Measurements from ENCODE around the gene UNC5A.

UNC5A gene

GRCh38 chr5:176810081-176810597, at the start of gene UNC5A:
UNC5A (plus strand) TSS chr5:176810559; CDS start chr5:176810751, 192 bp downstream.
- DNase-seq: peak; percentile 64 to 76

GRCh38 chr5:176761755-176762154, 48.6 kb upstream of the UNC5A start:
- DNase-seq: no peak

- no peak for DNase-seq
Measured at GRCh38 chr5:176762489-176762888, 47.9 kb upstream of the UNC5A start.

DNA sequence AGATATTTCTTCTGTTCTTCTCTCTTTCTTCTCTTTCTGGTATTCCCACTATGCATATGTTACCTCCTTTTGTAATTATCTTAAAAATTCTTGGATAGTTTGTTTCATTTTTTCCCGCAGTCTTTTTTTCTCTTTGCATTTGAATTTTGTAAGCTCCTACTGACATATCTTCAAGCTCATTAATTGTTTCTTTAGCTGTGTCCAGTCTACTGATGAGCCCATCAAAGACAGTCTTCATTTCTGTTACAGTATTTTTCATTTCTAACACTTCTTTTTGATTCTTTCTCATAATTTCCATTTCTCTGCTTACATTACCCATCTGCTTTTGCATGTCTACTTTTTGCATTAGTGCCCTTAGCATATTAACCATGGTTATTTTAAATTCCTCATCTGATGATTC, 44.7 kb upstream of the UNC5A start:
- no peak for DNase-seq

DNA sequence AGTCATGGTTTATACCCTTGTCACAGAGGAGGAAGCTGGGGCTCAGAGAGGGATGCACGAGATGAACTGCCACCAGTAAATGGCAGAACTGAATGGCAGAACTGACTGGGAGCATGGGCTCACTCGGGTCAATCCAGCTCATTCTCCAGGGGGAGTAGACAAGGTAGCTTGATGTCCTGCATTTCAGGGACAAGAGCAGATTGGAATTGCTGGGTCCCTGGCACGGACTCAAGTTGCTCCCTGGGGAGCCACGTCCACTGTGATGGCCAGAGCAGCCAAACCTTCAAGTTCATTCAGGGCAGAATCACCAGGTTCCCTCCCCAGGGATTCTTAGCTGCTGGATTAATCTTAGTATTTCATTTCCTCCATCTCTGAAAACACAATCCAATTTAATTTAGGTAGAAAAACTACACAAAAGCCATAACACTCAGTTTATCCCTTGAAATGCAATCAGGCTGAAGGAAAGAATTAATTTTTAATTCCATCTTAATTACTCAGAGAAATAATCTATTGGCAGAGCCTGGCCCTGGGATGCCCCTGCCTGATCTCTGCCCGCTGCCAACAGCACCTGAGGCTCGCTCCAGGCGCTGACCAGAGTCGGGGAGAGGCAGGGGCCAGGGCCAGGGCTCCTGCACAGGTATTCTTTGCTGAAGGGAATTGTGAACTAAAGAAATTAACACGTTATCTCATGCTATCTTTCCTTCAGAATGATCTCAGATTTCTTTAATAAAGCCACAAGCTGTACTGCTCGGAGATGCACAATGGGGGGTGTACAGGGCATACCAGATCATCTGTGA, 42.0 kb upstream of the UNC5A start:
- no peak for DNase-seq

GRCh38 chr5:176769911-176770310, 40.4 kb upstream of the UNC5A start:
- no peak for DNase-seq

DNA sequence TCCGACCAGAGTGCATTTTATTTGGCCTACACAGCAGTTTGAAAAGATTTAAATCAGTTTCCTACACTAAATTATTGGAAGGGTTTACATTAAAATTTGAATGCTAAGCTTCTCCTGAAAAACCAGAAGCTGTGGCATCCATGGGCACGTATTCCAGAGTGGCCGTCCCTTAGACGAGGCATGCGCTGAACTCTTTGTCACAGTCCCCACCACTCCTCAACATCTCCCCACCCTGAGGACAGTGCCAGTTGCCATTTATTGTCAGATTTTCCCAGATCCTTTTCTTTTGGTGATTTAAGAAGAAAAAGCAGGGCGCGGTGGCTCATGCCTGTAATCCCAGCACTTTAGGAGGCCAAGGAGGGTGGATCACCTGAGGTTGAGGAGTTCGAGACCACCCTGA, 39.9 kb upstream of the UNC5A start:
- DNase-seq: no peak

GRCh38 chr5:176771102-176771845, 39.1 kb upstream of the UNC5A start:
- no peak for DNase-seq

- no peak for DNase-seq
Measured at GRCh38 chr5:176772271-176773210, 37.8 kb upstream of the UNC5A start.

DNA sequence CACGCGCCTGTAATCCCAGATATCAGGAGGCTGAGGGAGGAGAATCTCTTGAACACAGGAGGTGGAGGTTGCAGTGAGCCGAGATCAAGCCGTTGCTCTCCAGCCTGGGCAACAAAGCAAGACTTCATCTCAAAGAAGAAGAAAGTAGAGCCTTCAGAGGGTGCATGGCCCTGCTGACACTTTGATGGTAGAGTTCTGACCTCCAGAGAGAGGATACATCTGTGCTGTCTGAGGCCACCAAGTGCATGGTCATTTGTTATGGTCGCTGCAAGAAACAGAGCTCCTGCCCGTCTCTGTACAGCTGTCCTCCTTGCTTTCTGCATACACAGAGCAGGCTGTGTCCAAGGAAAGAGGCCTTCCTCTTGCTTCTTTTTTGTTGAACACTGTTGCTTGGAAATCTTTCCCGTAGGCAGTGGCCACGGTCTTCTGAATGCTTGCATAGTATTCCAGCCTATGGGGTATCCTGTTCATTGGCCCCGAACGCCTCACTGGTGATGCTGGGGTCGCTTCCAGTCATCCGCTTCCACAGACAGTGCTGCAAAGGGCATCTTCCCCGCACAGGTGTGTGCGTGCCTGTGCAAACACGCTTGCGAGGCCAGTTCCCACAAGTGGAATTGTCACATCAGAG, 36.8 kb upstream of the UNC5A start:
- no peak for DNase-seq

DNA sequence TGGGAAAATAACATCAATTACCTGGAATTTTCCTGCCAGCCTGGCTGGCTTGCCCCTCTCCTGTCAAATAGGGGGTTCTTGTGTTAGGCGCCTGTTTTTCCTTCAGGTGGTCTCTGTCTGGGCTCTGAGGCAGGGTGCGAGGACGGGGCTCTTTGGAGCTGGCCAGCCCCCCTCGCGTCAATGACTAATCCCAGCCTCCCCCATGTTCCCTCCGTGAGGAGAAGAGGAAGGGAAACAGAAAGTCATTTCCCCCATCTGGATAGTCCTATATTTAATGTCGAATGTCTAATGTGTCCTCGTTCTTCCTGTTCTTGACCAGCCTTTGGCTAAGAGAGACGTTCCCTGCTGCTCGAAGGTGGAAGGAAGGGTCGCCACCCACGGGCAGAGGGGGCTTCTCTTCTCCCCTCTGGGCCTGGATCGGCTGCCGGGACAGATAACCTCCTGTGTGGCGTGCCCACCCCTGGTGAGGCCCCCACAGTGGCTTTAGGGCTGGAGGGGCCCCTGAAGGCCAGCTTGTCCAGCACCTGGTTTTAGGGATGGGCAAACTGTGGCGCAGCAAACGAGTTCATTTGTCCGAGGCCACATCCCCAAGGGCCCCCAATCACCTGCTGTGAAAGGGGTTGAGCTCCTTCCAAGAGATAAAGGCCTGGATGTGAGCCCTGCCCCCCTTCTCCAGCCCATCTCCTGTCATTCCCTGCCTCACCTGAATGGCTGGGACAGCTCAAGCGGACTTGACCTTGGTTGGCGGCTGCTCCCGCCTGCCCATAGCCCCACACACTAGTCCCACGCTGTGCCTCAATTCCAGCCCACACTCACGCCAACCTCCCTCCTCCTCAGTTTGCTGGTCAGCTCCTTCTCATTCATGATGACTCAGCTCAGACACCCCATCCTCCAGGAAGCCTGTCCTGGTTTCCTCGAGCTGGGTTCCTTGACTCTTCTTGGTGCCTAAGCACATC, 35.9 kb upstream of the UNC5A start:
- no peak for DNase-seq

GRCh38 chr5:176775409-176775808, 35.0 kb upstream of the UNC5A start:
- DNase-seq: no peak

GRCh38 chr5:176776141-176776865, 34.1 kb upstream of the UNC5A start:
- DNase-seq: no peak

DNA sequence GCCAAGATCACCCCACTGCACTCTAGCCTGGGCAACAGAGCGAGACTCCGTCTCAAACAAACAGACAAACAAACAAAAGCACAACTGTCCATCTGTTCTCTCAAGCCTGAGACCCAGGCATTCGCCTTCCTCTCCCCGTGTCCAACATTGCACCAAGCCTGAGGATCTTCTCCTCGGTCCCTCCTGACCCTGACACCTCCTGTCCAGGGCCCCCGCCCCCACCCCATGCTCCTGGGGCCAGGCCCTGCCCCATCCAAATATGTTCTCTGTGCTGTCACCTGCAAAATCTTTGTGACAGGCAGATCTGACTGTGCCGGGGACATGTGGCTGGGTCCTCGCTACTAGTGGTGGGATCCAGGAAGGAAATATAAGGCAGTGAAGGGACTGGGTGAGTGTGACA, 33.4 kb upstream of the UNC5A start:
- no peak for DNase-seq

- no peak for DNase-seq
Measured at GRCh38 chr5:176778921-176779465, 31.4 kb upstream of the UNC5A start.

DNA sequence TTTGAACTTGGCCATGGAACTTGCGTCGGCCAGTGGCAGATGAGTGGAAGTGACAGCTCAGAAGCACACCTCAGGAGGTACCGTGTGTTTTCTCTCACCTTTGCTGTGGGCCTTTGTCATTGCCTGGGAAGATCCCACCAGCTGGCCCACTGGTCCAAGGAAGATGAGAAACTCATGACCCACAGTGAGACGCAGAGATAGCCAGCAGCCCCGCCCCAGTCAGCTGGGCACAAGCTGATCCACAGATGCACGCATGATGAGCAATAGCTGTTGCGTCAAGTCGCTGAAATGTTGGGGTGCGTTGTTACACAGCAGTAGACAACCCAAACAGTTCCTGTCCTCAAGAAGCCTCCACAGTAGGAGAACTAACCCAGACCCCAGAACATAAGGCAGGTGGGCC, 30.8 kb upstream of the UNC5A start:
- no peak for DNase-seq

GRCh38 chr5:176780176-176781053, 29.9 kb upstream of the UNC5A start:
- peak in 1 of 2 experiments; percentile 33 for DNase-seq

DNA sequence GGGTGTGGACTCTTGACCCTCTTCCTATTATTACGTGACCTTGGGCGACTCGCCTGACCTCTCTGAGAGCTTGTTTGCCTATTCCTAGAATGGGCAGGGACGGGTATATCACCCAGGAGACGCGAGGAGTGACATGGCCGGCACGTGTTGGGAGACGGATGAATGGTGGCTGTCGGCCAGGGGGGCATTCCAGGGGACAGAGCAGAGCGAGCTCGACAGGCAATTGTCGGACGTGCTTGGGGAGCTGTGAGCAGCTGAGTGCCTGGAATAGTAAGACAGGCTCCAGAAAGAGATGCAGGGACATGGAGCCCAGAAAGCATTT, 29.3 kb upstream of the UNC5A start:
- DNase-seq: peak in 1 of 2 experiments; percentile 53
